GM19328 (cell line): ENCODE data around the gene SEC14L5.
"Not testable (repeated sequence)": the region's sequence is repeated elsewhere in the genome, so short reads cannot be mapped to it uniquely, and the experiment has no call there.

Experiments
- ATAC-seq: cut with Tn5 transposase; IDR thresholded peaks from one replicate; pipeline ENCODE4 v1.9.1; 2021; ENCODE audit warnings: mild to moderate bottlenecking, moderate library complexity; ENCODE audit not compliant: unreplicated experiment

The SEC14L5 gene

DNA sequence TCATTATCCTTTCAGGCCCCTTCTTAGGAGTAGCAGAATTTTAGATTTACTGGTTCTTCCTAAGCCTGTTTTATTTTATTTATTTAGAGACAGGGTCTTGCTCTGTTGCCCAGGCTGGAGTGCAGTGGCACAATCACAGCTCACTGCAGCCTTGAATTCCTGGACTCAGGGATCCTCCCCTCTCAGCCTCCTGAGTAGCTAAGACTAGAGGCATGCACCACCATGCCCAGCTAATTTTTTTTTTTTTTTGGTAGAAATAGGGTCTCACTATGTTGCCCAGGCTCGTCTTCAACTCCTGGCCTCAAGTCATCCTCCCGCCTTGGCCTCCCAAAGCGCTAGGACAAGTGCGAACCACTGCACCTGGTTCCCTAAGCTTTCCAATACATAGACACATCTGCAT lies 28.5 kb upstream of the SEC14L5 start:
- not testable (repeated sequence) for ATAC-seq

GRCh38 chr16:4931381-4931780 lies 26.7 kb upstream of the SEC14L5 start:
- no peak for ATAC-seq

- ATAC-seq = no peak
Observed at GRCh38 chr16:4933433-4933832, 24.7 kb upstream of the SEC14L5 start.

- no peak for ATAC-seq
Observed at GRCh38 chr16:4933871-4934395, 24.2 kb upstream of the SEC14L5 start.

DNA sequence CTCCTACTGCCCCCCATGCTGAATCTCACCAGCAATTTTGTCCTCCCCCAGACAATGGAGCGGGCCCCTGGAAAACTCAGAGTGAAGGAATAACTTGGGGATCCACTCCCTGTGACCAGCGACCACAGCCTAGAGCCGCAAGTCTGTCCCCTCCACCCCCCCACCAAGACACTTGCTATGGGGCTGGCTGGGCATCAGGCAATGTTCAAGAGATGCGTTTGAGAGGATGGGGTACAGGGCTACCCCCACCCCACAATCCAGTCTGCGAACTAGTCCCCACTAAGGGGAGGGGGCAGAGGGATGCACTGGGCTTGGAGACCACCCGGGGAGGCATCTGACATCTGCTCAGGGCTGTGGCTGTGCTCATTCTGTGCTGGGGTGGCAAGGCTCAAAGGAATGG lies 23.5 kb upstream of the SEC14L5 start:
- no peak for ATAC-seq

GRCh38 chr16:4935241-4935855 lies 22.8 kb upstream of the SEC14L5 start:
- ATAC-seq = no peak

- ATAC-seq = no peak
Observed at GRCh38 chr16:4936181-4936990, 21.7 kb upstream of the SEC14L5 start.

DNA sequence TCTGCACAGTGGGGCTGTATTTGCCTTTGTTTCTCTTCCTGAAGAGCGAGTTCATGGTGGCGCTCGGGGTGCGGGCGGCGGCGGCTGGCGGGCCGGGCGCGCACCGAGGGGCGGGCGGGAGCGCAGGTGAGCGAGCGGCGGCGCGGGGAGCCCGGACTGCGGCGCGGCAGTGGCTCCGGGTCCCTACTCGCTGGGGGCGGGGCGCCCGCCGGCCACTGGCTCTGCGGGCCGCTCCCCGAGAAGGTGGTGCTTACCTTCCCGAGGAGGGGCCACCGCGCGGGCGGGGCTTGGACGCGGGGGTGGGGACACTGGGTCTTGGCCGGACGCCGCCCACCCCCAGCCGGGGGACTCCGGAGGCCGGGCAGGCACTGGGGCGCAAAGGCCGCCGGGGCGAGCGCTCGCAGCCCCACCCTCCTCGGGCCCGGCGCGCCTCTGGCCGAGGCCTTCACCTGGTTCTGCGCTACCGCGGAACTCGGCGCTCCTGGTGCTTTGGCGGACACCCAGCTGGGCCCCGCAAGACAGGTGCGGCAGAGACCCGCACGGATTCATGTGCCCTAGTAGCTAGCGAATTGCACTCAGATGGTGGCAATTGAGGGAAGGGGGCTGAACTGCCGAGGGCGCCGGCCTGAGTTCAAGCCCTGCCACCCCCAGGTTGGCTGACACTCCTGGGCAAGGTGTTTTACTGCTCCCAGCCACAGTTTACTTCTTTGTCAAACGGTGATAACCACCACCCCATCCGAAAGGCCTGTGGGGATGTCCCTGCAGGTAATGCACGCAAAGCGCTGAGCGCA lies 20.9 kb upstream of the SEC14L5 start, which contains the start of gene PPL:
TSS of gene PPL (minus strand) at position 158 of the 791 bp plus-strand sequence. CDS start at position 55, 103 bp downstream.
- ATAC-seq = no peak

DNA sequence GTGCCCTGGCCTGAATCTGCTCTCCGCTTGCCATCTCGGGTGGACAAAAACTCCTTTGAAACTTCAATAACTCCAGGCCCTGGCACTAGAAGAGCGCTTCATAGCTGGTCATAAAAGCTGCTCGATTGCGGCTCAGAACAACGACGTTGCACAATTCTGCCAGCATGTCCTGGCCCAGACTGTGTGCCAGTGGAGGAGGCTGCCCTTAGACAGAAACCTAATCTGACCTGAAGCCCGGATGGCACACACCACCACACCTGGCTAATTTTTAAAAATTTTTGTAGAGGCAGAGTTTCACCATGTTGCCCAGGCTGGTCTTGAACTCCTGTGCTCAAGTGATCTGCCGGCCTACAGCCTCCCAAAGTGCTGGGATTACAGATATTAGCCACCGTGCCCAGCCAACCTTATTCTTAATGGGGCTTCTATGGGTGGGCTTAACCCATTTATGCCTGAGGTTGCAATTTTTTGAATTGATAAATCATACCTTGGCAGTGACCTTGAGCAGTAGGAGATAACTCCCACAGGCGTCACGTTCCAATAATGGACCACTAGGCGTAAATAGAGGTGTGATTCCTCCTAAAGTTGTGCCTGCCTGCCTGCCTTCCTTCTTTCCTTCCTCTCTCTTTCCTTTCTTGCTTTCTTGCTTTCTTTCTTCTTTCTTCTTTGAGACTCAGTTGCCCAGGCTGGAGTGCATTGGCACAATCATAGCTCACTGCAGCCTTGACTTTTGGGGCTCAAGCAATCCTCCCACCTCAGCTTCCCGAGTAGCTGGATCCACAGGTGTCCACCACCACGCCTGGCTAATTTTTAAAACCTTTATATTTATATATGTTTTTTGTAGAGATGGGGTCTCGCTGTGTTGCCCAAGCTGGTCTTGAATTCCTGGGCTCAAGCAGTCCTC lies 20.1 kb upstream of the SEC14L5 start:
- no peak for ATAC-seq

GRCh38 chr16:4938683-4939030 lies 19.5 kb upstream of the SEC14L5 start:
- no peak for ATAC-seq

DNA sequence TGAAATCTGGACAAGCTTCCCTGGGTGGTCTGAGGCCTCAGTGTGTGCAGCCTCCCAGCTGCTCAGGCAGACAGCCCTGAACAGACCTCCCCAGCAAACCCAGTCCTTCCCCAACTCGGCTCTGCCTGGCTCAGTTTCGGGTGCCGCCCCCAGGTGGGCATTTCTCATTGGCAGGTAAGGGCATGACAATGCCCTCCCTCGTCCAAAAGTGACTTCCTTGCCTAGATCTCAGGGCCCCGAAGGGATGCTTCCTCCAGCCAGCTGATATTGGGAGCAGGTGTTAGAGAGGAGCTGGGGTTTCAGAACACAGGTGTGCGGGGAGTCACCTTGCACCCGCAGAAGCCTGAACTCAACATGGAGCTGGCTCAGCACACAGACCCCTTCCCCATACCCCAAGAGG lies 17.4 kb upstream of the SEC14L5 start:
- ATAC-seq = no peak

DNA sequence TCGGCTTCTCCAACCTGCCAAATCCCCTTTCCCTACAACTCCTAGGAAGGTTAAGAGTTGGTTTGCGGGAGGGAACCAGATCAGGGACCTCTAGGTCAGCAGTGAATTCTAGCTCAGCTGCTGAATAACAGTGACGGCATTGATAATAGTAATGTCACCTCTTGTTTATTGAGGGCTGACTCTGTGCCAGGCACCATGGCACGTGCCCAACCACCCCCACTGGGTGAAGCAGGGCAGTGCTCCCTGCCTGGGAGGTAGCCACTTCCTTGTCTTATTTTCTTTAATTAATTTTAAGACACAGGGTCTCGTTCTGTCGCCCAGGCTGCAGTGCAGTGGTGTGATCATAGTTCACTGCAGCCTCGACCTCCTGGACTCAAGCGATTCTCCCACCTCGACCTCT lies 15.6 kb upstream of the SEC14L5 start:
- no peak for ATAC-seq

- ATAC-seq = no peak
Observed at GRCh38 chr16:4944333-4945281, 13.5 kb upstream of the SEC14L5 start.

DNA sequence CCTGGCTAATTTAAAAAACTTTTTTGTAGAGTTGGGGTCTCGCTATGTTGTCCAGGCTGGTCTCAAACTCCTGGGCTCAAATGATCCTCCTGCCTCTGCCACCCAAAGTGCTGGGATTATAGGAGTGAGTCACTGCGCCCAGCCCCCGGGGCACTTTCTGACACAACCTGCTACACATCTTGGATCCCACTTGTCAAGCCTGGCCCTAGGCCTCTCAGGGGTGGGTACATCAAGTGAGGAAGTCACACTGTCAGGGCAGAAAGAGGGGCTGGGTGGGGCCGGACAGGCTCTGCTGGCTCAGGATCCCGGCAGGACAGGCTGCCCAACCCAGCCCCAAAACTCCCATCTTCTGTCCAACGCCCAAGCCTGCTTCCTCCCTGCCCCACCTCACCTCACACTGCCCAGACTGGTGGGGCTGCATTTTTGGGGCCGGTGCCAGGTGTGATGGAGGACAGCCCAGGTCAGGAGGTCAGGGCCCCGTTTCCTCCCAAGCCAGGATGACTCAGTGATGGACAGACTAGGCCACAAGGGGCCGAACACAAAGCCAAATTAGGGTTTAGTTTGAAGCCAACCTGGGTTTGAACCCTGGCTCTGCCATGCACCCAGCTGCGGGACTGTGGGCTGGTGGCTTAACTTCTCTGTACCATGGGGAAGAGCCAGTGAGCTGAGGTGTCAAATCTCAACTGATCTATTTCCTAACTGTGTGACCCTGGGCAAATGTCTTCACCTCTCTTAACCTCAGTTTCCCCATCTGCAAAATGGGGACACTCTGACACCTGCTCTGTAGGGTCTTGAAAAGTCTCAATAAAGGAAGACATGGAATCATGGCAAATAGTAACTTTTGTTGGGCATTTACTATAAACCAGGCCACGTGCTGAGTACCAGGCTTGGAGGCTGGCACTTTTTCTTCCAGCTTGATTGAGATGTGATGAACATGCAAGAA lies 12.3 kb upstream of the SEC14L5 start:
- ATAC-seq = no peak

GRCh38 chr16:4946917-4947316 lies 11.2 kb upstream of the SEC14L5 start:
- ATAC-seq = no peak

- no peak for ATAC-seq
Observed at GRCh38 chr16:4947722-4948503, 10.2 kb upstream of the SEC14L5 start.
